Left hindlimb (tissue), 1 donor: ENCODE data around the gene ONECUT3.
"Not testable (repeated sequence)": the region's sequence is repeated elsewhere in the genome, so short reads cannot be mapped to it uniquely, and the experiment has no call there.

Experiments
- DNase-seq: peaks from one replicate; pipeline ENCODE4 v3.0.0-alpha.2; 2018

ONECUT3 gene

DNA sequence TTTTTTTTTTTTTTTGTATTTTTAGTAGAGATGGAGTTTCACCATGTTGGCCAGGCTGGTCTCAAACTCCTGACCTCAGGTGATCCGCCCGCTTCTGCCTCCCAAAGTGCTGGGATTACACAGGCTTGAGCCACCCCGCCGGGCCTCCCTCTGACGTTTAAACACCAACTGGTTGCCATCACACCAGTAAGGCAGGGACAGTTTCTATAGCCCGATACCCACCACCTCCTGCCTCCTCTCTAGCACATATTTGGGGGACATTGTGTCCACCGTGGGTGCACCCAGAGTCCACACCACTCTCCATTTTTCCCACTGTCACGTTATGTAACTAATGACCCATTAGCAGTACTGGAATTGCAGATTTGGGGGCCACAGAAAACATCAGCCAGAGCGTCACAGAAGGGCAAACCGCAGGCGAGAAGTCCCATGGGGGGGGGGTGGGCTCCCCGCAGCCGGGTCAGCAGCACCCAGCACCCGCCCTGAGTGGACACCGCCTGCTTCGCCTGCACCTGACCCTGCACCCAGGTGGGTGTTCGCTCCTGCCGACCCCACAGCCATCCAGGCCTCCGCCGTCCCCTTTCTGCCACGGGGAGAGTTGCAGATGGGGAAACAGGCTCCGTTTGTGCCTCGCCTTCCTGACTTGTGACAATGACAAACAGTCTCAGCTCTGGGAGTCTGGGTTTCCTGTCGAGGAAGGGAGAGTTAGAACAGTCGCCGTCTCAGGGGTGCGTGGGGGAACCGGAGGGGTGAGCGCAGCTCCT, 3.6 kb downstream of the ONECUT3 start:
- DNase-seq: no peak

DNA sequence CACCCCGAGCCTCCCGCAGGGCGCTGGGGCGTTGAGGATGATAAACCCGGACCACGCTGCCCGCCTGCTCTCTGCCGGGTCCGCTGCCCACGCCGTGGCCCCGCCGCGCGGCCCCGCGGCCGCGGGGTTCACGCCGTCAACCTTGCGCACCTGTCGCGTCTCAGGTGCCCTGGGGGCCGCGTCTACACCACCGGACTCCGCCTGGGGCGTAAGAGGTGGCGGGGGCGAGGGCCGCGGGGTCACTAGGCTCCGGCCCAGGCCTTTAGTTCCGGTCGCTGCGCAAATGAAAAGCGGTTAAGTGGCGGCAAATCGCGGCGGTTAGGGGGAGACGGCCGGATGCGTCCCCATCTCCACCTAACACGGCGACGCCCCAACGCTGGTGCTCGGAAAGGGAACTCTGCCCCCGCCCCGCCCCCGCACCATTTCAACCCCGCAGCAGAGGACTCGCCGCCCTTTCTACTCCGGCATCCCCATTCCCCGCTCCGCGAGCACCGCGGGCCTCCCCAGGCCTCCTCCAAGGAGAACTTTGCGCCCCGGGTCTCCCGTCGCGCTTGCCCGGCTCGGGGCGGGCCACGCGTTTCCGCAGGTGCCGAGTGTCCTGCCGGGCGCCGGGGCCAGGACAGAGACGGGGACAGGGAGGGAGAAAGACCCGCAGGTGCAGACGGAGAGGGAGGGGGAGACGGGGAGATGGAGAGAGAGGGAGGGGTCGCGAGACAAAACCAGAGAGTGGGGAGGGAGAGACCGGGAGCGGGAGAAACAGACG, 4.3 kb downstream of the ONECUT3 start:
- no peak for DNase-seq

DNA sequence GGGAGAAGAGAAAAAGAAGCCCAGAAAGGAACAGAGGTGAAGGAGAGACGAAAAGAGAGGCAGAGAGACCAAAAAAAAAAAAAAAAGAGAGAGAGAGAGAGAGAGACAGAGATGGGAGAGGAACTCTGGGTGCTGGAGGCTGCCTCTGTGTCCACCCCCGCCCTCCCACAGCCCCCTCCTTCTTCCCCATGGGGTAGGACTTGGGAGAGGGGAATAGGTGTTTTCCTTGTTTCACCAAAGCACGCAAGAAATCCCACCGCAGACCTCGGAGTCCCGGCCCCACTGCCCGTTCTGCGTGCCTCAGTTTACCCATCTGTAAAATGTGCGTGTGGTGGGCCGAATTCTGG, 4.9 kb downstream of the ONECUT3 start:
- no peak for DNase-seq

DNA sequence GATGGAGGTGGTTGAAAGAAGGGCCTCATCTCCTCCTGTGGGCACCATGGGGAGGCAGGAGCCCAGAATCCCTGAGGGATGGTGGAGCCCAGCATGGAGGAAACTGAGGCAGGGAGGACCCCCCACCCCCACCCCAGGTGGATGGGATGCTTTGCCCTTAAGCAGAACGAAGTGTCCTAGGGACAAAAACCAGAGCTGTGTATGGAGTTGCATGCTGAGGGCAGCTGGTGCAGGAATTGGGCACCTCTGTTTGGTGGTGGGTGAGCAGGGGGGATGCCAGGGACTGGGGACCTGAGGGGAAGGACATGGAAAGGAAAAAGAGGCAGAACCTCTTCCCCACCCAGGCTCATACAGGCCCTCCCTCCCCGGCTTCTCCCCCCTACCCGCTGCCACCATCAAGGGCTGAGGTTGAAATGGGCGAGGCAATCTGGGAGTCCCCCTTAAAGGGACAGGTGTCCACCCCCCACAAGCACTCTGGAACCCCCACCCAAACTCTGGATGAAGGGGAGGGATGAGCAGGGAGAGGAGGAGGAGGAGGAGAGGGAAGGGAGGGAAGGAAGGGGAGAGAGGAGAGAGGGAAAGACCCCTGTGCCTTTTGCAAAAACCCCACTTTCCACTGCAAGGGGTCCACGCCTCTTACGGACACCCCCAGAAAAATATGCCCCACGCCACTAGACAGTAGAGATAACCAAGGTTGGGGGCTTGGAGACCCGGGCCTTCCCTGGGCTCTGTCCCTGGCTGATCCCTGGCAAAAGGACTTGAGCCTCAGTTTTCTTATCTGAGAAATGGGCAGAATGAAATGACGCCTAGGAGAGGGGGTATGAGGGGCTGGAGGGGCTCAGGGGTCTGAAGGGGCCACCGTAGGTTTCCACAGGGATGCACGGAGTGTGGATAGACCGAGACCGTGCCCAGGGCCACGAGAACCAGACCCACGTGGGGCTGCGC, 5.9 kb downstream of the ONECUT3 start:
- no peak for DNase-seq

DNA sequence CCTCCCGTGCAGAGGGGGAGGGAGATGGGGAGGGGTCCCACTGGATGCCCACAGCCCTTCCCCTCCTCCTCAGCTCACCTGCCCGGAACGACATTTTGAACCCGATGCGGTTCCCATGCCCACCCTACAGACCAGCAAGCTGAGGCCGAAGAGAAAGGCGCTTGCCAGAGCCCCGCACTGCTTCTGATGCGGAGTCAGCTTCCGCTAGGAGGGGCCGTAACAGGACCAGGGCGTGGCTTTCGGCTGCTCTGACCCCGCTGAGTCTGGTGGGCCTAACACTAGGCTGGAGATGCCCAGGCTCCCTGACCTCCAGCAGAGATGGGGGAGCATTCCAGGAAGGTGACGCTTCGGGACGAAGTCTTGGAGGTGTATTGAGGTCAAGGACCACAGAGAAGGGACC, 6.7 kb downstream of the ONECUT3 start:
- DNase-seq: no peak

DNA sequence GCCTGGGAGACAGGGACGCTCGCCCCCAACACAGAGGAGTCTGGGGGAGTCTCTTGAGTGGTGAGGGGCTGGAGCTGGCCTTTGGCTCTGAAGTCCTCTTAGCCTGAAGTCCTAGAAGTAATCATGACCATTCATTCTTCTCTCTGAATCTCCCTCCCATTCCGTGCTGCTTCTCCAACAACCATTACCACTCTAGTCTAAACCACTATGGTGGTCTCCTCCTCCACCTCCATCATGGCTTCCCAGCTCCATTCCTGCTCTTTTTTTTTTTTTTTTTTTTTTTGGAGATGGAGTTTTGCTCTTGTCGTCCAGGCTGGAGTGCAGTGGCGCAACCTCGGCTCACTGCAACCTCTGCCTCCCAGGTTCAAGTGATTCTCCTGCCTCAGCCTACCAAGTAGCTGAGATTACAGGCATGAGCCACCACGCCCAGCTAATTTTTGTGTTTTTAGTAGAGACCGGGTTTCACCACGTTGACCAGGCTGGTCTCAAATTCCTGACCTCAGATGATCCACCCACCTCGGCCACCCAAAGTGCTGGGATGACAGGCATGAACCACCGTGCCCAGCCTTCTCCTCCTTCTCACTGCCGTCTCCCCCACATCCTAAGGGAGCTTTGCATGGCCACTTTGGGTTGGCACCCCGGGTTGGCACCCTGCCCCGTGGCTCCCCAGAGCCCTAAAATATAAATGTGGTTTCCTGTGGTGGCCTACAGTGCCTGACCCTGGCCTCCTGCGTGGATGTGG, 7.7 kb downstream of the ONECUT3 start:
- not testable (repeated sequence) for DNase-seq

DNA sequence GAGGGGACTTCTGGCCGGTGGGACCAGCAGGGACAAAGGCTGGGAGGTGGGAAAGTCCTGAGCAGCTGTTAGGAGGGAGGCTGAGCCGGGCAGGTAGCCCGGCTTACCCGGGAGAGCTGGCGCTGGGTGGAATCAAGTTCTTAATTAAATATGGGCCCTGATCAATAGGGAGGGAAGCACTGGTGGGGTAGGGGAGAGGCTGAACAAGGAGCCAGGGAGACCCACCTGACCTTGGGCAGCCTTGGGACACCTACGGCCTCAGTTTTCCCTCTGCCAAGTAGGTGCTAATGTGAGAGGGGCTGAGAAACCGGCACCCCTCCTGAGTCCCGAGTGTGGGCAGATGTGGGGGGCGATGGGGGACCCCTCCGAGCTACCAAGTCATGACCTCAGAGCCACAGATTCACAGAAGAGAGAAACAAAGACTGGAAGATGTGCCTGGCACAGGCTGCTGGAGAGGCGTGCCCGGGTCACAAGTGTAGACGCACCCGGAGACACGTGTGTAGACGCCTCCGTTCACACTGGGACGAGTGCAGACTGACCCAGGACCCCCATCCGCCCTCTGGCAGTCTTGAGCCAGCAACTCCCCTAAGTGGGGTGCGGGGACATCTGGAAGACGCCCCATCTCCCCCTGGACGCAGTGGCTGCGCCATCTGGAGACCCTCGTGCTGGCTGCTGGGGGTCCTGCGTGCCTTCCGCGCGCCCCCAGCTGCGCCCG, 8.4 kb downstream of the ONECUT3 start:
- DNase-seq: no peak

DNA sequence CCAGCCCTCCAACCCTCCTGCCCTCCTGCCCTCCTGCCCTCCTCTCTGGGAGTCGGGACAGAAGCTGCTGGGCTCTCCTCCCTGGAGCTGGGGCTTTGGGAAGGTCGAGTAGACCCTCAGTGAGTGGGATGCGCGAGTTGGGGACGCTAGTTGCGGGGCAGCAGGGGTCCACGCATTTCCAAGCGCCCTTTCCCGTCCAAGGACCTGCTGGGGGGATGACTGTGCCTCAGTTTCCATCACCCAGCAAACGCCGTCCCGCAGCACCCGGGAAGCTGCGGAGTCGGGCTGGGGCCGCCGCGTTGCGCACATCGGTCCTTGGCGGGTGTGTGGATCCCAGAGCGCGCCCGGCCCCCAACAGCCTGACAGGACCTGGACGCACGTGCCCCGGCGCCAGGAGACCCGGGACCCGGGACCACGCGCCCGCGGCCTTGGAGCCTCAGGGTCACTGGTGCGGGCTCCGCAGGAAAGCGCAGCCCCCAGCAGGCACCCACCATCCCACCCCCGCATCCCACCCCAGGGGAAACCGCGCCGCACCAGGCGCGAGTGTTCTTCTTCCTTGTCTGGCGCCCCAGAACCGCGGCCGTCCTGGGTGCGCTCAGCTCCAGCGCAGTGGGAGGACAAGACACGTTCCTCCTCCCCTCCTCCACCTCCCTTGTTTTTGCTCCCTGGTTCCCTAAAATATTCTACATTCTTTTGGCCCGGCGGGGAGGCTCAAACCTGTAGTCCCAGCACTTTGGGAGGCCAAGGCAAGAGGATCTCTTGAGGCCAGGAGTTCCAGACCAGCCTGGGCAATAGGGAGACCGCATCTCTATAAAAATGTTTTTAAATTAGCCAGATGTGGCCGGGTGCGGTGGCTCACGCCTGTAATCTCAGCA, 9.2 kb downstream of the ONECUT3 start:
- DNase-seq: no peak

DNA sequence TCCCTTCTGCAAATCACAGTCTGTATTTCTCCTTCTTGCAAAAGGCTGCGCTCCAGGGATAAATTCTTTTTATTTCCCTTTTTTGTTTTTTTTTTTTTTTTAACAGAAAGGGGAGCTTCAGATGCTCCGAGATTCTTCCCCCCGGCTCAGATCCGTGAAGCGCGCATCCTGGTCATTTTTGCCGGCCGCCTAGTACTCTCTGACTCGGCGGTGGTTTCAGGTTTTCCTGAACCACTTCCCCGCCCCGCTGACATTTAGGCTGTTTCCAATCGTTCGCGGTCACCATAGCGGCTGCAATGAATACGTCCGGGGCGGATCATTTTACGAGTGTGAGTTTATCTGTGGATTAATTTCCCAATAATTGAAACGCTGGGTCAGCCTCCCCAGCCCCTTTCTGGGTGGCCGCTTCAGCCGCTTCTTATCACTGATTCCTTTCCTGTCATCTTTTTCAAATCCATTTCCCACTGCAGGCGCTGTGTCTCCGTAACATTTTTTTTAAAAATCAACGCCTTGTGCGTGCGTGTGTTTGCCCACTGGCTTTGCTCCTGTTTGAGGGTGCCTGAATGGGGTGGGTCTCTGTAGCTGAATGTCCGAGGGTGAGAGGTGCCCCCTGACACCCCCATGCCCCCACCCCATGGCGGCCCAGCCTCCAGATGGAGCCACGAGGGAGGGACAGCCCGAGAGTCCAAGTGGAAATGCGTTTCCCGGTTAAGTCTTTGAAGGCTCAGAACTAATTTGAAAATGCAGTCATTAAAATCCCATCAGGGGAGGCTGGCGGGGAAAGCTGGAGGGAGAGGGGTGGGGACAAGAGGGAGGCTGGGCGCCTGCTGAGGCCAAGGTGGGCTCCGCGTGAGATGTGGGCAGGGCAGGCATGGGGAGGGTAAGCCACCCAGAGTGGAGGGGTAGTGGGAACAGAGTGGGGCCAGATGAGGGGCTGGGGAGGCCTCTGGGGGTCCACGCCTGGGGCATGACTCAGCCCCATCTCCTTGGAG, 10.6 kb downstream of the ONECUT3 start:
- no peak for DNase-seq

DNA sequence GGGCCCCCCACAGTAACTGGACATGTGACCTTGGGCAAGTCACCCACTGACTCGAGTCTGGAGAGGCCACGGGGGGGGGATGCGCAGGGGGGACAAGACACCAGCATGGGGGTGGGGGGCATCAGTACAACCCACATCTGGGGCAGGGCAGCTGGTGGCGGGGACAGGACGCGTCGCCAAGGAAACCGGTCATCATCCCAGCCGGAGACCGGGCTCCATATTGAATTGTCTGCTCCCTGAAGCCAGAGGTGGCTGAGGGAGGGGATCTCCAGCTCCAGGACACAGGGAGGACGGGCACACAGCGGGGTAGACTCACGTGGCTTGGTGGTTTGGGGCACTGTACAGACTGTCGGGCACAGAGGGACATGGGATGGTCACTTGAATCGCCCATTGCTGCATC, 11.4 kb downstream of the ONECUT3 start:
- DNase-seq: no peak

DNA sequence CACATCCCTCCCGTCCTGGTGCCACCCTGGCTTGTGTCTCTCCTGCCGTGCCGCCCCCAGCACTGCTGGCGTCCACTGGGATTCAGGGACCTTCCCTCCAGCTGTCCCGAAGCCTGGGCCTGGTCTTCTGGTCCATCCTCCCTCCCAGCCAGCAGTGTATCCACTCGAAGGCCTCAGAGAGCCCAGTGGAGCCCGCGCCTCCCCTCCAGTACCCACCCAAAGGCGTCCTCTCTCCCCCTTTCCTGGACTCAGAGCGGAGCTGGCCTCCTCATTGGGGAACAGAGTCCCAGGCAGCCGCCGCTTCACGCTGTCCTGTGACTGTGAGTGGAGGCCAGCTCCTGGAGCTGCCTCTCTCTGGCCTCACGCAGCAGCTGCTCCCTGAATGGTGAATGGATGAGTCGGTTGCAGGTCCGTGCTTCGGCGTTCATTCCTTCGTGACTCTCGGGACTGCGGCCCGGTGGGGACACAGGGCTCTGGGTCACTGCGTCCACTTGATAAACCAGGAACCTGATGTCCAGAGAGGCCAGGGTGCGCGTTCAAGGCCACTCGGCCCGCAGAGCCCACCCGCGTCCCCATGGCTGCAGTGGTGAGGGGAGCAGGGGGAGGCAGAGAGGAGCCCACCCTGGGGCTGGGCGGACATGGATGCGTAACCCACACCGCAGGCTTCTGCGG, 12.1 kb downstream of the ONECUT3 start:
- DNase-seq: no peak

DNA sequence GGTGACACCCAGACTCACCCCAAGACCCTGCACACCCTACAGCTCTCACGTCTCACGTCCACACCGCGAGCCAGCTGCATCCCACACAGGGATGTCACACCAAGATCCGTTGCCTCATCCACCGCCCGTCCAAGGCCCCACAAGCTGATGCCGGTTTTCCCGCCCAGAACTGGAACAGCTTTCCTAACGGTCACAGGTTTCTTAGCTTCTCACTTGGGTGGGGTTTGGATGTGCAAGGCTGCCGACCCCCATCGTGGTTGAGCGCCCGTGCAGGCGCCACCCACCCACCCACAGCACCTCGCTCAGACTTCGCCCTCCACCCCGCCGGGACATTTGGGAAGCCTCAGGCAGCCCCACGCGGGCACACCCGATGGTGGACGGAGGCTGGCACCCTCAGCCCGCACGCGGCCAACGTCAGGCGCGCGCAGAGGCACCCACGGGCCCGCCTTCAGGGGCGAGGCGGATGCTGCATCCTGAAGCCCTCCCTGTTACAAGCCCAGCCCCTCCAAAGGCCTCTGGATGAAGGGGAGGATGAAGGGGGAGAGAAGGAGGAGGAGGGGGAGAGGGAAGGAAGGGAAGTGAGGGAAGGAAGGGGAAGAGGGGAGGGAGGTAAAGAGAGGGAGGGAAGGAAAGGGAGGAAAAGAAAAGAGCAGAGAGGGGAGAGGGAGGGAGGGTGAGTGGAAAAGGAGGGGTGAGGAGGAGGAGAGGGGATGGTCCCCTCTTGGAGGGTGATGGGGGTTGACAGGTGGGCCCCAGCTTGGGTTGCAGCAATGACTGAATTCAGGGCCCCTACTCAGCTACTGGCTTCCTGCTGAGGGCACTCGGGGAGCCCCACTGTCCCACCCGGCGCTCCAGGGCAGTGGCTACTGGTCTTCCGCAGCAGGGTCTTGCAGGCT, 12.8 kb downstream of the ONECUT3 start:
- DNase-seq: no peak

DNA sequence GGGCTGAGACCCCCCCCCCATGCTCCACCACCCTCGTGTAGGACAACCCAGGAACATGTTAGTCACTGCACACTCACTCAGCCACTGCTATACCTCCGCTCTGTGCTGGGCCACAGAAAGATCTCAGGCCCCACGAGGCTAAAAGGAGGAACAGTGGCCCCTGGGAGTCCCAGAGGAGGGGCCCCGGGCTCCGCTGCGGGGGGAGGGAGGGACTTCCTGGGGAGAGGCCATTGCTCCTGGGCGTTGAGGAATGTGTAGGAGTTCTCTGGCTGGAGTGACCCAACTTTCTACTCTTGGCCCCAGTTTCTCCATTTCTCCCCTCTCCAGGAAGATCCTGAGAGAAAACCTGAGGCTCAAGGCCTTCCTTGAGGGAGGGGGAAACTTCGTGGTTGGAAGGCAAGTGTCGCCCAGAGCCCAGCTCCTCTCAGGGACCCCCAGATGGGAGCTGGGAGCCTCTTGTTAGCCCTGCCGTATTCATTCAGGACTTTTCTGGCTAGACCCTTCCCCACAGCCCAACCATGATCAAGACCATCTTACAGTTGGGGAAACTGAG, 13.6 kb downstream of the ONECUT3 start:
- DNase-seq: no peak

DNA sequence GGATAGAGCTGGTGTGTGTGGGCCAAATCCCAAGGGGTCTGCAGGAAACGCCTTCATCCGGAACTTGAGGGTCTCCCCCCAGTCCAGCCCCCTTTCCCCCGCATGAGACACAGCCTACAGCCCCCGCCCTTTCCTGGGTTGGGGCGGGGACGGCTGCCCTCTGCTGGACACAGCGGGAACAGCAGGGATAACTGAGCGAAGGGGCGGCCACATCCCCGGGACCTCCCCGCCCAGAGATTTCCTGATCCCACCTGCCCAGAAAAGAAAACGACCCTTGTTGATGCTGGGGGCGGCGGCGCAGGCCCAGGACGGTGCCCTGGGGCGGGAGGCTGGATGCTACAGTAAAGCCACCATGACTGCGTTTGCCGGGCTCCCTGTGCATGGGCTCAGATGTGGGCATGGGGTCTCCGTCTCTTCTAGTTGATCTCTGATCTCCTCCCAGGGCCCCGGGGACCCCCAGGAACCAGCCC, 14.2 kb downstream of the ONECUT3 start:
- DNase-seq: peak; percentile 60

DNA sequence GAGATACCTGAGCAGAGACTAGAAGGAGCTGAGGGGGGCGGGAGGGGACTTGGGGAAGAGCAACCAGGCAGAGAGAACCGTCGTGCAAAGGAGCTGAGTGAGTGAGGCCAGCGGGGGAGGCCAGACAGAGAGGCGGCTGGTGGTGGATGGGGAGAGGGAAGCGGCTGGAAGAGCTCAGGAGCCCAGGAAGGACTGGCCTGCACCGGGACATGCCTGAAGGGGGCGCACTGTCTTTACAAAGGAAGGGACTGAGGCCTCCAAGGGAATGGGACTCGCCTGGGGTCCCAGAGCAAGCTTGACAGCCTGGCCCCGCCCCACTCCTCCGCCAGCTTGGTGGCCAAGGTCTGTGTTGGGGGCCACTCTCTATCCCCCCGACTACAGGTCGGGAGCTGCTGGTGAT, 14.9 kb downstream of the ONECUT3 start:
- DNase-seq: no peak

DNA sequence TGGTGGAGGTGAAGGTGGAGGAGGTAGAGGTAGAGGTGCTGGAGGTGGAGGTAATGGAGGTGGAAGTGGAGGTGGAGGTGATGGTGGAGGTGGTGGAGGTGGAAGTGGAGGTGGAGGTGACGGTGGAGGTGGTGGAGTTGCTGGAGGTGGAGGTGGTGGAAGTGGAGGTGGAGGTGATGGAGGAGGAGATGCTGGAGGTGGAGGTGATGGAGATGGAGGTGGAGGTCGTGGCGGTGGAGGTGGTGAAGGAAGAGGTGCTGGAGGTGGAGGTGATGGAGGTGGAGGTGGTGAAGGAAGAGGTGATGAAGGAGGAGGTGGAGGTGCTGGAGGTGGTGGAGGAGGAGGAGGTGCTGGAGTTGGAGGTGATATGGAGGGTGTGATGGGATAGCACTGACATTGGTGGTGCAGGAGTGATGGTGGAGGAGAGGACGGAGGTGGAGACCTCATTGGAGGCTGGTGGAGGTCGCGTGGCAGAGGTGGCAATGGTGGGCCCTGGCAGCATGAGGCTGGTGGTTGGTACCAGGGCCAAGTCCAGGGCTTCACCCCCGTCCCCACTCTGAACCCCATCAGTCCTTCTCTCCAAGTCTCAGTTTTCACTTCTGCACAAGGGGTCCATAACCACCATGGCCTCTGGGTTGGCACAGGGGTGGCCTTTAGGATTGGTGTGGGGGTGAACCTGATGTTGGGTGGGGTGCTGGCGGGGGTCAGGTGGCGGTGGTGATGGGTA, 15.8 kb downstream of the ONECUT3 start:
- DNase-seq: no peak

DNA sequence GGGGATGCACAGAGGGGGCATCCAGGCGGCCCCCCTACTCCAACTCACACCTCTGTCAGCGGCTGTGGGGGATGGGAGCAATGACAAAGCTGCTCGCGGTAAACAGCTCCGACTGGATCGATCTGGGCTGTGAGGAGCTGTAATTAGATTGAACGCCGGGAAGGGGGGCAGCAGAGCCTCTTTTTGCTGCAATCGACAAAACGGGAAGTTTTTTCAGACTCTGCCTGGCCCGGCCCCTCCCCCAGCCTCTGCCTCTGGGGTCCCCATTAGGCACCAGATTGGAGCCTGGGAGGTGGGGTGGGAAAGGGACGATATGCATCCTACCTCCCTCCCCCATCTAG, 16.3 kb downstream of the ONECUT3 start:
- no peak for DNase-seq
